Fibroblast of the aortic adventitia (primary cell): Measurements from ENCODE around the gene ITPRIP. TPM values are rescaled to one million over a fixed set of nuclear protein-coding genes. Genes with fewer than 3 reads are reported as not detected.

Source experiments
- DNase-seq: peaks from one replicate; pipeline ENCODE4 v3.0.0-alpha.2; 2010; ENCODE audit warnings: low read depth
- H3K4me3 ChIP-seq: 2 replicates; pipeline ENCODE4 v1.5.1; 2011; ENCODE audit warnings: low read depth, mild to moderate bottlenecking, control low read depth, low read length, moderate library complexity
- total RNA-seq: library from RNA; depleted of rRNA; stranded (reverse); fragments of >200 nt; gene quantifications from 2 replicates; pipeline ENCODE4 v1.2.3, GENCODE V29; 2012; ENCODE audit warnings: low replicate concordance
- TF ChIP-seq, protein P1 (sequence below): IDR thresholded peaks from 2 replicates; pipeline ENCODE4 v1.5.1; 2011; ENCODE audit warnings: mild to moderate bottlenecking, low read length, control low read depth, inconsistent platforms; ENCODE audit not compliant: insufficient read depth

The ITPRIP gene
- total RNA-seq, 1 donor: 15.7 TPM

DNA sequence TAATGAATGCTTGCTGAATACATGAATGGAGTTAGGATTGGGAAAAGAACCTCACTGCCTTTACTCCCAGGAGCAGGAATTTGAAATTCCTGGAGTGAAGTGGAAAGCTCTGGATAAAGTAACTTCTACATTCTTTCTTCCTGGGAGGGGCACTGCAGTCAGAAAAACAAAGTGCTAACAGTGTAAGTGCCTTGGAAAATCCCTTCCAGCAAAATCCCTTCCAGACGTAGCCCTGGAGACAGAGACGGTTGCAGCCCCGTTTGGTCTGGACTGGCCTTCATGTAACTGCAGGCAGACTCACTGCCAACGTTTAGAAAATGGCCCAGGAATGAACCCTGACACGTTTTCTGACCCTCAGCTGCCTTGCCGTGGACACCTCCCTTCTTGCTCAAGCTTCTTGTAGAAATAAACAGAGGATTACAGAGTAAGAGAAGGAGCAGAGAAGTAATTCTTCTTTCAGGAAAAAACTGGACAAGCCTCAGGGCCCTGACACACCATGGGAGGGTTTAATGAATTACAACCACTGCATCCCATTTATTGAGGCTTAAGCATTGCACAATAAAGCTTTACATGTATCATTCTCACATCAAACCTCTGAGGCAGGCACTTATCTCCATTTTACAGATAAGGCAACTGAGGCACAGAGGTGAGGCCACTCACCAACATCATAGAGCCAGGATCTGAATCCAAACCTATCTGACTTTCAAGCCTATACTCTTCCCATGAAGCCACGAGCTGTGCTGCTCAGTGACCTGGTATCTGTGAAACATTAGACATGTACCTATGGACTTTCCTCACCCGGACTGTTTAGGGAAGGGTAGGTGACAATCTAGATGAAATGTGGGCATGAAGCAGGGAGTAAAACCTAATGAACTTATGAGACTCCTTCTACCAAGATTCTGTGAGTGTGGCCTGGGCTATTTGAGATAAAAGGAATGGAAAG, 7.8 kb downstream of the ITPRIP start:
- peak; percentile 99 for DNase-seq
- no peak overlapping the region for H3K4me3 ChIP-seq
- TF ChIP-seq, protein P1, sequence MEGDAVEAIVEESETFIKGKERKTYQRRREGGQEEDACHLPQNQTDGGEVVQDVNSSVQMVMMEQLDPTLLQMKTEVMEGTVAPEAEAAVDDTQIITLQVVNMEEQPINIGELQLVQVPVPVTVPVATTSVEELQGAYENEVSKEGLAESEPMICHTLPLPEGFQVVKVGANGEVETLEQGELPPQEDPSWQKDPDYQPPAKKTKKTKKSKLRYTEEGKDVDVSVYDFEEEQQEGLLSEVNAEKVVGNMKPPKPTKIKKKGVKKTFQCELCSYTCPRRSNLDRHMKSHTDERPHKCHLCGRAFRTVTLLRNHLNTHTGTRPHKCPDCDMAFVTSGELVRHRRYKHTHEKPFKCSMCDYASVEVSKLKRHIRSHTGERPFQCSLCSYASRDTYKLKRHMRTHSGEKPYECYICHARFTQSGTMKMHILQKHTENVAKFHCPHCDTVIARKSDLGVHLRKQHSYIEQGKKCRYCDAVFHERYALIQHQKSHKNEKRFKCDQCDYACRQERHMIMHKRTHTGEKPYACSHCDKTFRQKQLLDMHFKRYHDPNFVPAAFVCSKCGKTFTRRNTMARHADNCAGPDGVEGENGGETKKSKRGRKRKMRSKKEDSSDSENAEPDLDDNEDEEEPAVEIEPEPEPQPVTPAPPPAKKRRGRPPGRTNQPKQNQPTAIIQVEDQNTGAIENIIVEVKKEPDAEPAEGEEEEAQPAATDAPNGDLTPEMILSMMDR: no peak

DNA sequence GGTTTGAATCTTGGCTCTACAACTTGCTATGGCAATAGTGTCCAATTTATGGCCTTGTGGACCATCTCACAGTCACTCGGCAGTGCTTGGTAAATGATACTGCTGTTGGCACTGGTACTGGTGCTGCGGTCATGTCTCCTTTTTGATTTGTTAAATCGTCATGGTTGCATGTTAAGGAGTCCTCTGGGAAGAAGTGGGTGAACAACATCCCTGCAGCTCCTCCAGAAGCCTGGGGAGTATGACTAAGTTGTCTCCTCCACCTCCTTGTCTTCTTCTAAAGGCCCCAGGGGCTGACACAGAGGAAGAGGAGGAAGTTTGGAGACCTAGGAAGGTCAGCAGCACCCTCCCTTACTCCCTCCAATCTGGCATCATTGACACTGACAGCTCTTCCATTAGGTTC, 8.5 kb downstream of the ITPRIP start:
- peak; percentile 92 for DNase-seq
- peak overlapping the region; percentile 44 for H3K4me3 ChIP-seq
- TF ChIP-seq, protein P1: no peak

DNA sequence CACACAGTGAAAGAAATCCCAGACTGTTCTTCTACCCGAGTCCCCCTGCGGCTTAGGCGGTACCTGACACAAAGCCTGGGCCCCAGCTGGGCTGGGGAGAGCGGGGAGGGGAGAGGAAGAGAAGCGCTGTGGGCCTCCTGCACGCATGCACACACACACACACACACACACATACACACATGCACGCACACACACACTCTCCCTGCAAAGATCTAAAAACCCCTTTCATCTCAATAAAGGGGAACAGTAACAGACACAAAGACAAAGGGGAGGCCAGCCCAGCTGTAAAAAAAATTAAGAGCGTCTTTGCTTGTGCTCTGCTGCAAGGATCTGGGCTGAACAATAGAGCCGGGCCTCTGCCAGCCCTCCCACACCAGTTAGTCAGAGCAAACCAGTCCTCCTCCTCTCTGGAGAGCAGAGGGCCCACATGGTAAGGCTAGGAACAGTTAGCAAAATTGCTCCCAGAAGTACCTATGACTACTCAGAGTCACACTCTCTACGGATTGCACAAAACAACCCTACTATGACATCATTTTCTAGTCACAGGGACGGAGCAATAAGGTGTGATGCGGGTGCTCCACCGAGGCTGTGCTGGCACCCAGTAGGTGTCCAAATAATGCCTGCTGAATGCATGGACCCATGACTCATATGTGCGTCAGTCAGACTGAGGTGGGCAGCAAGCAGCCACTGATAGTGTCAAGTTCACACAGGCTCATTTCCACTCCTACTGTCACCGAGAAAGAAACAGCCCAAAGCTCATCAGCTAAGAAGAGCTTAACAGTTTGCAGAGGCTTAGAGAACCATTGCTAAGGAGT, 9.2 kb downstream of the ITPRIP start:
- peak overlapping the region; percentile 61 for H3K4me3 ChIP-seq
- DNase-seq: peak; percentile 96
- TF ChIP-seq, protein P1: no peak

DNA sequence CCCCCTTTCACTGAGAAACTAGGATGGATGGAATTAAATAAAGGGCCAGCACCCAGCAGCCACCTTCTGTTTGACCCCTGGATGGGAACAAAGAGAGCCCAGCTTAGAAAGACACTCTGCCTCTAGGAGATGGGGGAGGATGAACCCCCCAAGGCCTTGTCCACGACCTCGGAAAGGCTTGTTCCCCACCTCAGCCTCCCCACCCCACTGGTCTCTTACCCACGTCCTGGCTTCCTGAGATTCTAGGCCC, 9.7 kb downstream of the ITPRIP start:
- no peak for DNase-seq
- TF ChIP-seq, protein P1: no peak
- H3K4me3 ChIP-seq: peak overlapping the region; percentile 61

DNA sequence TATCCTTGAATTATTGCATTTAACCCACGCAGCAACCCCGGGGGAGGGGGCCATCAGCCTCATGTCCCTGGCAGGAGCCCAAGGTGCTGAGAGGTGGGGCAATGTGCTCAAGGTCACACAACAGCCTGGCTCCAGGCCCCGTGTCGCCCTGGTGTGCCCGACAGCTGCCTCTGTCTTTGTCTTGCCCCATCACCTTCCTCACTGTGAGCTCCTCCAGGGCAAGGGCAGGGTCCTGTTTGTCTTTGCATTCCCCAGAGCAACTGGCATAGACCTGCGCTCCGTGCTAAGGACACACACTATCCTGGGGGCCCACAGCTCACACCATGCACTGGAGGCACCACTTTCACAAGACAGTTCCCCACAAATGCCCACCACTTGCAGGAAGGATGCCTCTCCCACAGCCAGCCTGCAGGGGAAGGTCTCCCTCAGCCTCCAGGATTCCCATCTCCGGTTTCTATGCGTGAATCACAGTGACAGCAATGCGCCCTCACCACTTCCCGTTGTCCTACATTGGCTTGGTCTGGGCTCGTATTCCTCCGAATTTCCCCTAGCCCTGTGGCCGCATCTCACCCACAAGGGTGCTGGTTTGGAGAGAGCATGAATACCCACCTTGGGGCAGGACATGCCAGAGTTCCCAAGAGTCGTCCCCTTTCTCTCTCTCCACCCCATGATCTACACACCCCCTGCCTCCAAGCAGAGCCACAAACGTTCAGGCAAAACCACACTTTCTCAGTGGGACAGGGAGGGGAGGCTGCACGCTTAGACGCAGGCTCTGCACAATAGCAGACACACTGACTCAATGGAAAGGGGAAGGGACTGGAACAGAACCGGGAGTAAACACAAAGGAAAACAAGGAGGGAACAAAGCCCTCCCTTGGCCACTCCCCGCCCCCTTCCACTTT, 10.3 kb downstream of the ITPRIP start:
- TF ChIP-seq, protein P1: peak; percentile 29
- peak; percentile 76 for DNase-seq
- H3K4me3 ChIP-seq: peak overlapping the region; percentile 61

DNA sequence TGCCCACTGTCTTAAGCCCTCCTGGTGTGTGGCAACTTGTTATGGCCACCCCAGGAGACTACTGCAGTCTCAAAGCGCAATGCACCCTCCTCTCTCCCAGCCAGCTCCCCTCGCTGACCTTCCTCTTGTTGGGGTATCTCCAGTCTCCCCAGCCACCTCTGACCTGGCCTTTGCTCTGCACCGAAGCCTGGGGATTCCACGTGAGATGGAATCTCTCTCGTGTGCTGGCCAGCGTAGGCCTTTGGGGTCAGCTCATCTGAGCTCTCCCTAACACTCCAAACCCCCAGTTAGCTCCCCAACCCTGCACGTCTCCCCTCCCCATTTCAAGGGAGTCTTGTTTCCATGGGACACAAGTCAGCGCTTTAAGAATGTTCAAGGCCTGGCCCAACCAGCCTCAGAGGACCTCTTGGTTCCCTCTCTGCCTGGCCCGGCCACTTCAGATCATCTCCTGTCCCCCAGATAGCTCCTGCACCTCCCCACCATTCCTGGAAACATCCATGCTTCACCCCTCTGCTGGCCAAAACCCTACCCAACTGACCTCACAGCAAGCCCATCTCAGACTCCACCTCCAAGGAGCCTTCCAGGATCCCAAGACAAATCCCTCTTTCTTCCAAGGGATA, 11.2 kb downstream of the ITPRIP start:
- DNase-seq: no peak
- TF ChIP-seq, protein P1: no peak
- H3K4me3 ChIP-seq: peak overlapping the region; percentile 61
